ENCODE results near the gene APOLD1.
"Not testable (repeated sequence)": the region's sequence is repeated elsewhere in the genome, so short reads cannot be mapped to it uniquely, and the experiment has no call there.

The APOLD1 gene

GRCh38 chr12:12804432-12804886 lies 19.0 kb downstream of the APOLD1 start:
- H3K4me3 ChIP-seq (ENCODE audit: severe bottlenecking), result no peak overlapping the region
- DNase-seq (ENCODE audit: low spot score), result peak; percentile 35
- H3K27me3 ChIP-seq (ENCODE audit: insufficient read depth, poor library complexity, severe bottlenecking), result no peaks in the 10 kb centered on the region
- peak; percentile 78 for ATAC-seq (ENCODE audit: low read depth)
- TF ChIP-seq, protein P1, sequence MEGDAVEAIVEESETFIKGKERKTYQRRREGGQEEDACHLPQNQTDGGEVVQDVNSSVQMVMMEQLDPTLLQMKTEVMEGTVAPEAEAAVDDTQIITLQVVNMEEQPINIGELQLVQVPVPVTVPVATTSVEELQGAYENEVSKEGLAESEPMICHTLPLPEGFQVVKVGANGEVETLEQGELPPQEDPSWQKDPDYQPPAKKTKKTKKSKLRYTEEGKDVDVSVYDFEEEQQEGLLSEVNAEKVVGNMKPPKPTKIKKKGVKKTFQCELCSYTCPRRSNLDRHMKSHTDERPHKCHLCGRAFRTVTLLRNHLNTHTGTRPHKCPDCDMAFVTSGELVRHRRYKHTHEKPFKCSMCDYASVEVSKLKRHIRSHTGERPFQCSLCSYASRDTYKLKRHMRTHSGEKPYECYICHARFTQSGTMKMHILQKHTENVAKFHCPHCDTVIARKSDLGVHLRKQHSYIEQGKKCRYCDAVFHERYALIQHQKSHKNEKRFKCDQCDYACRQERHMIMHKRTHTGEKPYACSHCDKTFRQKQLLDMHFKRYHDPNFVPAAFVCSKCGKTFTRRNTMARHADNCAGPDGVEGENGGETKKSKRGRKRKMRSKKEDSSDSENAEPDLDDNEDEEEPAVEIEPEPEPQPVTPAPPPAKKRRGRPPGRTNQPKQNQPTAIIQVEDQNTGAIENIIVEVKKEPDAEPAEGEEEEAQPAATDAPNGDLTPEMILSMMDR (IDR thresholded peaks at IDR 0.05; ENCODE audit: poor library complexity, severe bottlenecking), result no peak
- H3K4me1 ChIP-seq (ENCODE audit: insufficient read depth, poor library complexity, severe bottlenecking), result peaks cover 40% of the 10 kb centered on the region
- H3K36me3 ChIP-seq (ENCODE audit: low read depth), result no peaks in the 10 kb centered on the region
- H3K27ac ChIP-seq (ENCODE audit: poor library complexity, severe bottlenecking), result peak overlapping the region; percentile 96
- no peaks in the 10 kb centered on the region for H3K9me3 ChIP-seq (ENCODE audit: severe bottlenecking)

GRCh38 chr12:12806784-12807516 lies 21.5 kb downstream of the APOLD1 start:
- Histone ChIP-seq H3K27me3 (ENCODE audit: insufficient read depth, poor library complexity, severe bottlenecking) (no peaks in the 10 kb centered on the region), H3K9me3 (ENCODE audit: severe bottlenecking) (no peaks in the 10 kb centered on the region), H3K4me1 (ENCODE audit: insufficient read depth, poor library complexity, severe bottlenecking) (peaks cover 33% of the 10 kb centered on the region), H3K4me3 (ENCODE audit: severe bottlenecking) (no peak overlapping the region), H3K36me3 (ENCODE audit: low read depth) (no peaks in the 10 kb centered on the region), H3K27ac (ENCODE audit: poor library complexity, severe bottlenecking) (peak overlapping the region; percentile 69)
- TF ChIP-seq, protein P1 (IDR thresholded peaks at IDR 0.05; ENCODE audit: poor library complexity, severe bottlenecking), result no peak
- DNase-seq (ENCODE audit: low spot score), result no peak
- ATAC-seq (ENCODE audit: low read depth), result no peak

DNA sequence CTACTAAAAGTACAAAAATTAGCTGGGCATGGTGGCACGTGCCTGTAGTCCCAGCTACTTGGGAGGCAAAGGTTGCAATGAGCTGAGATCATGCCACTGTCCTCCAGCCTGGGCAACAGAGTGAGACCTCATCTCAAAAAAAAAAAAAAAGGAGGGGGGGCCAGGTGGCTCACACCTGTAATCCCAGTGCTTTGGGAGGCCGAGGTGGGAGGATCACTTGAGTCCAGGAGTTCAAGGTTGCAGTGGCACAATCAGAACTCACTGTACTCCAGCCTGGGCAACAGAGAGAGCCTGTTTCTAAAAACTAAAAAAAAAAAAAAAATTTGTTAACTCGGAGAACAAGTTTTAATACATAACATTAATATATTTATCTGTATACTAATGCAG lies 22.1 kb downstream of the APOLD1 start:
- Histone ChIP-seq H3K27ac (ENCODE audit: poor library complexity, severe bottlenecking) (peak overlapping the region; percentile 69), H3K4me1 (ENCODE audit: insufficient read depth, poor library complexity, severe bottlenecking) (peaks cover 33% of the 10 kb centered on the region)
- not testable (repeated sequence) for DNase-seq (ENCODE audit: low spot score); H3K36me3 ChIP-seq (ENCODE audit: low read depth); H3K9me3 ChIP-seq (ENCODE audit: severe bottlenecking); H3K4me3 ChIP-seq (ENCODE audit: severe bottlenecking); H3K27me3 ChIP-seq (ENCODE audit: insufficient read depth, poor library complexity, severe bottlenecking); ATAC-seq (ENCODE audit: low read depth)

DNA sequence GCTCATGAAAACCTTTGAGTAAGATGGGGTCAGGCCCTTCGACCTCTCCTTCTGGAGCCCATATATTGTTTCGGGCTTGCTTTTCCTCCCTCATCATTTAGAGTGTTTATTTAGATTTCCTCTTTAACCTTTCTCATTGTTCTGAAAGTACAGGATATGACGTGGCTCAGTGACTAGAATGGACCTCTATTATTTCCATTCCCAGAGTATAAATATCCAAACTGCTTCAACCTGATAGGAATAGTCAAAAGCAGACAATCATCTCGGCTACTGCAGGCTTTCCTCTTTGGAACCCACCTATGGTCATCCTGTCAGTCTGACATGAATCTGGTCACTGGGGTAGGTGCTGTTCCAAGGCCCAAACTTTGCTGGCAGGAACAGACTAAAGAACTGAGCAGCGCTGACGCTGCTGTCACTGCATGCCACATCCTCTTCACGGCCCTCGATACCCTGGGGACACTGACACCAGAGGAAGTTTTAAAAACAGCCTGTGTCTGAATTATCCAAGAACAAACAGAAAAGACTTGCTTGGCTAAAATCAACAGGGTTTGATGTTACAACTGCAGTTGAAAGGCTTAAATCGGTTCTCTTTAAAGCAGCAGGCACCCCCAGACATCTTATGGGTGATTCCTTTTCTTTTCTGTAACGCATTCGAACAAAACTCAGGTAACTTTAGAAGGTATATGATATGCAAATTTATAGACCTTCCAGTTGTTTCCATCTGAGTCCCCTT lies 22.7 kb downstream of the APOLD1 start:
- TF ChIP-seq, protein P1 (IDR thresholded peaks at IDR 0.05; ENCODE audit: poor library complexity, severe bottlenecking), result no peak
- ATAC-seq (ENCODE audit: low read depth) (no peak), DNase-seq (ENCODE audit: low spot score) (no peak)
- H3K36me3 ChIP-seq (ENCODE audit: low read depth), result no peaks in the 10 kb centered on the region
- peak overlapping the region; percentile 69 for H3K27ac ChIP-seq (ENCODE audit: poor library complexity, severe bottlenecking)
- H3K27me3 ChIP-seq (ENCODE audit: insufficient read depth, poor library complexity, severe bottlenecking), result no peaks in the 10 kb centered on the region
- H3K9me3 ChIP-seq (ENCODE audit: severe bottlenecking), result no peaks in the 10 kb centered on the region
- H3K4me1 ChIP-seq (ENCODE audit: insufficient read depth, poor library complexity, severe bottlenecking), result peaks cover 28% of the 10 kb centered on the region
- H3K4me3 ChIP-seq (ENCODE audit: severe bottlenecking), result no peak overlapping the region

DNA sequence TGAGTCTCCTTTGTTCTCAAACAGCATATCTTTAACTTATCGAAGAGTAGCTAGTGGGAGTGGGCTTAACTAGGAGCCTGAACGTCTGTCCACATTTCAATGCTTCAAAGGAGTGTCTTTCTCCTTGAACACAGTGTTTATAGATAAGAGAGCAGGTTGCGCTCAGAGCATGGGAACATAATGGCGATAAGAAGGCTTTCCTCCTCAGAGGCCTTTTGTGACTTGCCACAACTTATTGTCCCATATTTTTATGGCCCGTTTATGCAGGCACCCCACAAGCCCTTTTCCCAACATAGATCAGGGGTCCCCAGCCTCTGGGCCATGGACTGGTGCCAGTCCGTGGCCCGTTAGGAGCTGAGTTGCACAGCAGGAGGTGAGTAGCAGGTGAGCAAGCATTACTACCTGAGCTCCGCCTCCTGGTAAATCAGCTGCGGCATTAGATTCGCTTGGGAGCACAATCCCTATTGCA lies 25.1 kb downstream of the APOLD1 start:
- TF ChIP-seq, protein P1 (IDR thresholded peaks at IDR 0.05; ENCODE audit: poor library complexity, severe bottlenecking), result no peak
- no peak for ATAC-seq (ENCODE audit: low read depth)
- Histone ChIP-seq H3K4me3 (ENCODE audit: severe bottlenecking) (no peak overlapping the region), H3K36me3 (ENCODE audit: low read depth) (peaks cover 14% of the 10 kb centered on the region), H3K27me3 (ENCODE audit: insufficient read depth, poor library complexity, severe bottlenecking) (no peaks in the 10 kb centered on the region), H3K27ac (ENCODE audit: poor library complexity, severe bottlenecking) (no peak overlapping the region), H3K9me3 (ENCODE audit: severe bottlenecking) (no peaks in the 10 kb centered on the region), H3K4me1 (ENCODE audit: insufficient read depth, poor library complexity, severe bottlenecking) (peaks cover 17% of the 10 kb centered on the region)
- DNase-seq (ENCODE audit: low spot score), result no peak

All from RWPE2 (cell line).